ENCODE results near the gene CSTPP1.
A peak's percentile ranks its signal among the peaks of the same experiment; 100 is the strongest.
"Not testable (repeated sequence)": the region's sequence is repeated elsewhere in the genome, so short reads cannot be mapped to it uniquely, and the experiment has no call there.

CSTPP1 gene

GRCh38 chr11:47111318-47111804, 174.8 kb downstream of the CSTPP1 start:
- no peak overlapping the region for H3K27ac ChIP-seq
- TF ChIP-seq CTCF (IDR thresholded peaks at IDR 0.05) (no peak), ZFX (IDR thresholded peaks at IDR 0.05; ENCODE audit: borderline replicate concordance) (no peak)

- H3K27ac ChIP-seq, result not testable (repeated sequence)
These were observed 176.4 kb downstream of the CSTPP1 start for GRCh38 chr11:47112941-47113340.

- peak overlapping the region; percentile 65 for H3K27ac ChIP-seq
These were observed 182.6 kb downstream of the CSTPP1 start for GRCh38 chr11:47118958-47119688.

GRCh38 chr11:47121056-47121455, 184.5 kb downstream of the CSTPP1 start:
- no peak for TF ChIP-seq ZFX (IDR thresholded peaks at IDR 0.05; ENCODE audit: borderline replicate concordance)
- no peak for TF ChIP-seq CTCF (IDR thresholded peaks at IDR 0.05)
- H3K27ac ChIP-seq, result no peak overlapping the region

- no peak overlapping the region for H3K27ac ChIP-seq
These were observed 185.2 kb downstream of the CSTPP1 start for GRCh38 chr11:47121731-47122130.

GRCh38 chr11:47123094-47123493, 186.5 kb downstream of the CSTPP1 start:
- TF ChIP-seq CTCF (IDR thresholded peaks at IDR 0.05) (no peak), ZFX (IDR thresholded peaks at IDR 0.05; ENCODE audit: borderline replicate concordance) (no peak)
- no peak overlapping the region for H3K27ac ChIP-seq

More at GRCh38 chr11:47121731-47122130, 185.2 kb downstream of the CSTPP1 start:
- TF ChIP-seq CTCF (IDR thresholded peaks at IDR 0.05) (no peak), ZFX (IDR thresholded peaks at IDR 0.05; ENCODE audit: borderline replicate concordance) (no peak)

- H3K27ac ChIP-seq, result no peak overlapping the region
- no peak for TF ChIP-seq CTCF (IDR thresholded peaks at IDR 0.05)
- TF ChIP-seq ZFX (IDR thresholded peaks at IDR 0.05; ENCODE audit: borderline replicate concordance), result no peak
These were observed 188.1 kb downstream of the CSTPP1 start for GRCh38 chr11:47124675-47125074.

- TF ChIP-seq ZFX (IDR thresholded peaks at IDR 0.05; ENCODE audit: borderline replicate concordance) (no peak), CTCF (IDR thresholded peaks at IDR 0.05) (no peak)
- H3K27ac ChIP-seq, result no peak overlapping the region
These were observed 188.5 kb downstream of the CSTPP1 start for GRCh38 chr11:47125083-47125482.

All from 22Rv1 (cell line).